ENCODE results near the gene RELN.

DNA sequence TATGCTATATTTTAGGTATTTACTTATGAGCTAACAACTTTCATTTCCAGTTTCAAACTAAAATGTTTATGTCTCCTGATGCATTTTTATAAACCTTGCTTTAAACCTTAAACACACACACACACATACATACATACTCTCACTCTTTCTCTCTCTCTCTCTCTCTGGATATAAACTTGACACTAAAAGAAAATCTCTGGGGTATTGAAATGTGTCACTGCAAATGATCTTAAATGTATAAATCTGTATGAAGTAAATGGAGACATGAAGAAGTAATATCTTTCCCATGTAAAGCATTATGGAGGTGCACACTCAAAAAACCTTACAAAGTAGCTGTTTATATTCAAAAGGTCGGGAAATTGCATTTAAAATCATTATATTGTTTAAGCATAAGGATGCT lies 37.0 kb downstream of the RELN start:
- TF ChIP-seq CTCF (IDR thresholded peaks at IDR 0.05) (no peak), POLR2A (IDR thresholded peaks at IDR 0.05) (no peak)

Data from heart left ventricle (tissue), 13 donors.